Measurements from ENCODE around the gene ROCK2. TPM values are rescaled to one million over a fixed set of nuclear protein-coding genes. Genes with fewer than 3 reads are reported as not detected.

ROCK2 gene
- polyA plus RNA-seq, 2 donors: 3.4 to 5.4 TPM

DNA sequence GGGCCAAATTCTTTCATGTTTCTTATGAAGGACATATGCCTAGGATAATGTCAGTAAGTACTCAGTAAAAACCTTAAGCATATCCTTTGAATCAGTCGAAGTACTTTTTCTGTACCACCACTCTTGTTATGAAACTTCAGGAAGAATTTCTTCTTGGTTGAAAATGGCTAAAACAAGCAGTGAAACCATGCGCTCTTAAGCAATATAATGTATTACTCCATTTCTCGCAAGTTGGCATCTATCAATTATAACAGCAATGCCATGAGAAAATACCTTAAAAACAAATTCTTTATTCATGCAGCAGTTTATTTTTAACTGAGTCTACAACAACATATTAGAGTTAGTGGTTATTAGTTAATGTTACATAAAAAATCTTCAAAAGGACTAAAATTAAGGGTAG, 148.2 kb downstream of the ROCK2 start:
- 92 to 94% methylated on average over 3 of the region's 3 CpGs for WGBS, 2 donors
- Histone ChIP-seq H3K36me3 (ENCODE audit: control insufficient read depth in 2 of 2, insufficient read depth in 2 of 2, low read length in 1 of 2) (peaks cover 0 to 2% of the 10 kb centered on the region in 2 donors), H3K27me3 (ENCODE audit: control insufficient read depth in 1 of 2, insufficient read depth in 2 of 2, low read length in 2 of 2) (no peaks in the 10 kb centered on the region), H3K9me3 (ENCODE audit: control insufficient read depth in 2 of 2, insufficient read depth in 1 of 2, low read depth in 1 of 2, low read length in 1 of 2) (no peaks in the 10 kb centered on the region), H3K4me1 (ENCODE audit: control insufficient read depth in 2 of 2, insufficient read depth in 2 of 2, low read length in 1 of 2) (no peaks in the 10 kb centered on the region), H3K4me3 (ENCODE audit: low read depth in 1 of 2, low read length in 2 of 2) (no peak overlapping the region), H3K27ac (ENCODE audit: low read depth in 2 of 2, low read length in 1 of 2) (no peak overlapping the region)

DNA sequence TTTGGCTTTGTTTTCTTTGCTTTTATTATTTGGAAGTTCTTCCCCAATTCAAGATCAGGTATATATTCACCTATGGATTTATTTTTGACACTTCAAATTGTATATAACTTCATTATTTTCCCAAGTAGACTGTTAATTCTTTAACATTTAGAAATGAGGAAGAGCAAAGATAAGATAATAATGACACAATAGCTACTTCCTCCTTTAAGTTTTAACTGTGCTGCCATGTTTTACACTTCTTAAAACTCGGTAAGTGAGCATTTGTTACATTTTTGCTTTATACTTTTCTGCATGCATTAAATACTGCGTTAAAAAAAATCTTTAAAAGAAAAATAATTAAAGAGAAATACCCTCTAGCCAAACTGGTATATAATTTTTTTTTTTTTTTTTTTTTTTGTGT, 156.7 kb downstream of the ROCK2 start:
- no peak overlapping the region for H3K4me3 ChIP-seq (ENCODE audit: low read depth in 1 of 2, low read length in 2 of 2)
- no peaks in the 10 kb centered on the region for H3K9me3 ChIP-seq (ENCODE audit: control insufficient read depth in 2 of 2, insufficient read depth in 1 of 2, low read depth in 1 of 2, low read length in 1 of 2)
- H3K27ac ChIP-seq (ENCODE audit: low read depth in 2 of 2, low read length in 1 of 2): no peak overlapping the region
- no peaks in the 10 kb centered on the region for H3K36me3 ChIP-seq (ENCODE audit: control insufficient read depth in 2 of 2, insufficient read depth in 2 of 2, low read length in 1 of 2)
- 92 to 94% methylated on average over 2 of the region's 2 CpGs for WGBS, 2 donors
- H3K27me3 ChIP-seq (ENCODE audit: control insufficient read depth in 1 of 2, insufficient read depth in 2 of 2, low read length in 2 of 2): no peaks in the 10 kb centered on the region
- H3K4me1 ChIP-seq (ENCODE audit: control insufficient read depth in 2 of 2, insufficient read depth in 2 of 2, low read length in 1 of 2): no peaks in the 10 kb centered on the region

GRCh38 chr2:11187083-11187619, 157.3 kb downstream of the ROCK2 start:
- no peaks in the 10 kb centered on the region for H3K36me3 ChIP-seq (ENCODE audit: control insufficient read depth in 2 of 2, insufficient read depth in 2 of 2, low read length in 1 of 2)
- WGBS, 2 donors: 91 to 93% methylated on average over 7 of the region's 7 CpGs
- no peaks in the 10 kb centered on the region for H3K9me3 ChIP-seq (ENCODE audit: control insufficient read depth in 2 of 2, insufficient read depth in 1 of 2, low read depth in 1 of 2, low read length in 1 of 2)

GRCh38 chr2:11186145-11186544, 158.3 kb downstream of the ROCK2 start:
- Histone ChIP-seq H3K9me3 (ENCODE audit: control insufficient read depth in 2 of 2, insufficient read depth in 1 of 2, low read depth in 1 of 2, low read length in 1 of 2) (no peaks in the 10 kb centered on the region), H3K27ac (ENCODE audit: low read depth in 2 of 2, low read length in 1 of 2) (no peak overlapping the region), H3K36me3 (ENCODE audit: control insufficient read depth in 2 of 2, insufficient read depth in 2 of 2, low read length in 1 of 2) (no peaks in the 10 kb centered on the region), H3K4me3 (ENCODE audit: low read depth in 1 of 2, low read length in 2 of 2) (no peak overlapping the region), H3K27me3 (ENCODE audit: control insufficient read depth in 1 of 2, insufficient read depth in 2 of 2, low read length in 2 of 2) (no peaks in the 10 kb centered on the region), H3K4me1 (ENCODE audit: control insufficient read depth in 2 of 2, insufficient read depth in 2 of 2, low read length in 1 of 2) (no peaks in the 10 kb centered on the region)
- WGBS, 2 donors: 94 to 96% methylated on average over 6 of the region's 6 CpGs

More at GRCh38 chr2:11187083-11187619, 157.3 kb downstream of the ROCK2 start:
- H3K27me3 ChIP-seq (ENCODE audit: control insufficient read depth in 1 of 2, insufficient read depth in 2 of 2, low read length in 2 of 2): no peaks in the 10 kb centered on the region
- H3K27ac ChIP-seq (ENCODE audit: low read depth in 2 of 2, low read length in 1 of 2): no peak overlapping the region
- no peak overlapping the region for H3K4me3 ChIP-seq (ENCODE audit: low read depth in 1 of 2, low read length in 2 of 2)
- no peaks in the 10 kb centered on the region for H3K4me1 ChIP-seq (ENCODE audit: control insufficient read depth in 2 of 2, insufficient read depth in 2 of 2, low read length in 1 of 2)

- no peak overlapping the region for H3K4me3 ChIP-seq (ENCODE audit: low read depth in 1 of 2, low read length in 2 of 2)
- WGBS, 2 donors: 96% methylated on average over 2 of the region's 2 CpGs
- no peaks in the 10 kb centered on the region for H3K9me3 ChIP-seq (ENCODE audit: control insufficient read depth in 2 of 2, insufficient read depth in 1 of 2, low read depth in 1 of 2, low read length in 1 of 2)
- H3K36me3 ChIP-seq (ENCODE audit: control insufficient read depth in 2 of 2, insufficient read depth in 2 of 2, low read length in 1 of 2): no peaks in the 10 kb centered on the region
- H3K27ac ChIP-seq (ENCODE audit: low read depth in 2 of 2, low read length in 1 of 2): no peak overlapping the region
- no peaks in the 10 kb centered on the region for H3K27me3 ChIP-seq (ENCODE audit: control insufficient read depth in 1 of 2, insufficient read depth in 2 of 2, low read length in 2 of 2)
- no peaks in the 10 kb centered on the region for H3K4me1 ChIP-seq (ENCODE audit: control insufficient read depth in 2 of 2, insufficient read depth in 2 of 2, low read length in 1 of 2)
Observed at GRCh38 chr2:11182951-11183350, 161.5 kb downstream of the ROCK2 start.

DNA sequence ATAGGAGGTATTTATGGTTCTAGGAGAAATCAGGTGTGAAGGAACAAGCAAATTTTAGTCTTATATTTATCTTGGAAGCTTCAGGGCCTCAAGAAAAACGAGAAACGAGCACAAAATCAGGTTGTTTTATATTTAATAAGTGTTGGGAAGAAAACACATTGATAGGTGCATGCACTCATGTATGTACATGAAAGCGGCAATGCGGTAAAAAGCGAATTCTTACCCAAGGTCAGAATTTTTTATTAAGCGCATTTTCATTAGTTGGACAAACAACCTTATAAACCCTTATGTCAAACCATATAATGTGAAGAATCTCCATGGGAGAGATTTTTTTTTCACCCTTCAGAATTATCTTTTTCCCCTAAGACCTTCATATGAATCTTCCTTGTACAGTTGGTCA, 163.8 kb downstream of the ROCK2 start:
- Histone ChIP-seq H3K27me3 (ENCODE audit: control insufficient read depth in 1 of 2, insufficient read depth in 2 of 2, low read length in 2 of 2) (no peaks in the 10 kb centered on the region), H3K9me3 (ENCODE audit: control insufficient read depth in 2 of 2, insufficient read depth in 1 of 2, low read depth in 1 of 2, low read length in 1 of 2) (no peaks in the 10 kb centered on the region), H3K36me3 (ENCODE audit: control insufficient read depth in 2 of 2, insufficient read depth in 2 of 2, low read length in 1 of 2) (no peaks in the 10 kb centered on the region), H3K4me1 (ENCODE audit: control insufficient read depth in 2 of 2, insufficient read depth in 2 of 2, low read length in 1 of 2) (no peaks in the 10 kb centered on the region), H3K27ac (ENCODE audit: low read depth in 2 of 2, low read length in 1 of 2) (no peak overlapping the region), H3K4me3 (ENCODE audit: low read depth in 1 of 2, low read length in 2 of 2) (no peak overlapping the region)
- WGBS, 2 donors: 86 to 87% methylated on average over 6 of the region's 6 CpGs

- Histone ChIP-seq H3K9me3 (ENCODE audit: control insufficient read depth in 2 of 2, insufficient read depth in 1 of 2, low read depth in 1 of 2, low read length in 1 of 2) (no peaks in the 10 kb centered on the region), H3K4me3 (ENCODE audit: low read depth in 1 of 2, low read length in 2 of 2) (no peak overlapping the region)
- WGBS, 2 donors: 89 to 90% methylated on average over 4 of the region's 4 CpGs
Observed at GRCh38 chr2:11179899-11180298, 164.5 kb downstream of the ROCK2 start.

GRCh38 chr2:11179196-11179595, 165.2 kb downstream of the ROCK2 start:
- Histone ChIP-seq H3K4me3 (ENCODE audit: low read depth in 1 of 2, low read length in 2 of 2) (no peak overlapping the region), H3K9me3 (ENCODE audit: control insufficient read depth in 2 of 2, insufficient read depth in 1 of 2, low read depth in 1 of 2, low read length in 1 of 2) (no peaks in the 10 kb centered on the region), H3K27ac (ENCODE audit: low read depth in 2 of 2, low read length in 1 of 2) (no peak overlapping the region), H3K4me1 (ENCODE audit: control insufficient read depth in 2 of 2, insufficient read depth in 2 of 2, low read length in 1 of 2) (no peaks in the 10 kb centered on the region), H3K36me3 (ENCODE audit: control insufficient read depth in 2 of 2, insufficient read depth in 2 of 2, low read length in 1 of 2) (no peaks in the 10 kb centered on the region), H3K27me3 (ENCODE audit: control insufficient read depth in 1 of 2, insufficient read depth in 2 of 2, low read length in 2 of 2) (no peaks in the 10 kb centered on the region)
- WGBS, 2 donors: 77 to 80% methylated on average over 4 of the region's 4 CpGs

More at GRCh38 chr2:11179899-11180298, 164.5 kb downstream of the ROCK2 start:
- H3K36me3 ChIP-seq (ENCODE audit: control insufficient read depth in 2 of 2, insufficient read depth in 2 of 2, low read length in 1 of 2): no peaks in the 10 kb centered on the region
- no peak overlapping the region for H3K27ac ChIP-seq (ENCODE audit: low read depth in 2 of 2, low read length in 1 of 2)
- no peaks in the 10 kb centered on the region for H3K4me1 ChIP-seq (ENCODE audit: control insufficient read depth in 2 of 2, insufficient read depth in 2 of 2, low read length in 1 of 2)
- no peaks in the 10 kb centered on the region for H3K27me3 ChIP-seq (ENCODE audit: control insufficient read depth in 1 of 2, insufficient read depth in 2 of 2, low read length in 2 of 2)

DNA sequence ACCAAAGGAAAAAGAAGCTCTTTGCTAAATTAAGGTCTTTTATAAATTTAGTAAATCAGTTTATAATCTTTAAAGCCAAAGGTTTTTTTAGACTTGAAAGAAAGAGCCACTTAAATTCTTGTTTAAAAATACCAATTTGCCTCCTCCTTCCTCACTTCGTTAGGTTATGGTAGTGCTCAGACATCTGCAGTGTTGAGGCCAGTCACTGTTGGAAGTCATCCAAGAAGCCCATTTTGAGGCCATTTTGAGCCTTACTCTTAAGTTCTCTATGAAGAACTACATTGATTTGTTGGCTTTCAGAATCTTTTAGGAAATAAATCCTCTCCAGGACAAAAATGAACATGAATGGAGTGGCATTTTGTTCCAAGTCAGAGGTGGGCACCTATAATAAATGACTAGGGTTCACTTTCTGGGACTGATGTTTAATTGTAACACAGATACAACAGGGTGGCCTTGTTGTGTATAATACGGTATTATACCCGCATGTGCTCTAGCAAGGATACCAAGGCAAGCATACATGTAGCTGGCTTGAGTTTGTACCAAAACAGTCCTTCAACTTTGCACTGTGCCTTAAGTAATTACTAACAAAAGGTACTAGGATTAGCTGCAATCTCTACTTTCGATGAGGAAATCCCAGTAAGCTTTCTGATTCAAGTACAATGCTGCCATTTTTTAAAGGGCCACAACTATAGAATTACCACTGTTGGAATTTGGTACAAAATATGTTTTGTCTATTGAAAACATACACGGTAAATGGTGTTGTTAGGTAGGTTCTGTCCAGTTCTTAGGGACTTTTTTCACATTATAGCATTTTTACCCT, 166.4 kb downstream of the ROCK2 start:
- WGBS, 2 donors: 56 to 59% methylated on average over 5 of the region's 5 CpGs
- no peaks in the 10 kb centered on the region for H3K9me3 ChIP-seq (ENCODE audit: control insufficient read depth in 2 of 2, insufficient read depth in 1 of 2, low read depth in 1 of 2, low read length in 1 of 2)
- H3K4me3 ChIP-seq (ENCODE audit: low read depth in 1 of 2, low read length in 2 of 2): no peak overlapping the region
- H3K4me1 ChIP-seq (ENCODE audit: control insufficient read depth in 2 of 2, insufficient read depth in 2 of 2, low read length in 1 of 2): no peaks in the 10 kb centered on the region
- no peaks in the 10 kb centered on the region for H3K36me3 ChIP-seq (ENCODE audit: control insufficient read depth in 2 of 2, insufficient read depth in 2 of 2, low read length in 1 of 2)
- H3K27me3 ChIP-seq (ENCODE audit: control insufficient read depth in 1 of 2, insufficient read depth in 2 of 2, low read length in 2 of 2): no peaks in the 10 kb centered on the region
- no peak overlapping the region for H3K27ac ChIP-seq (ENCODE audit: low read depth in 2 of 2, low read length in 1 of 2)

- H3K27ac ChIP-seq (ENCODE audit: low read depth in 2 of 2, low read length in 1 of 2): no peak overlapping the region
- H3K27me3 ChIP-seq (ENCODE audit: control insufficient read depth in 1 of 2, insufficient read depth in 2 of 2, low read length in 2 of 2): no peaks in the 10 kb centered on the region
- H3K4me1 ChIP-seq (ENCODE audit: control insufficient read depth in 2 of 2, insufficient read depth in 2 of 2, low read length in 1 of 2): no peaks in the 10 kb centered on the region
- H3K9me3 ChIP-seq (ENCODE audit: control insufficient read depth in 2 of 2, insufficient read depth in 1 of 2, low read depth in 1 of 2, low read length in 1 of 2): no peaks in the 10 kb centered on the region
- no peak overlapping the region for H3K4me3 ChIP-seq (ENCODE audit: low read depth in 1 of 2, low read length in 2 of 2)
- no peaks in the 10 kb centered on the region for H3K36me3 ChIP-seq (ENCODE audit: control insufficient read depth in 2 of 2, insufficient read depth in 2 of 2, low read length in 1 of 2)
- 85% methylated on average over 6 of the region's 6 CpGs for WGBS, 2 donors
Observed at GRCh38 chr2:11175293-11175795, 169.1 kb downstream of the ROCK2 start.
